HL-60/S4 treated with retinoic acid at 250 ng/mL for 4 days and 3 days (cell line): ENCODE results near the gene ILK.

Experiments used
- in situ Hi-C: fragments of 300-500 bp; cut with MboI; formaldehyde crosslinking; loops from 2 replicates; pipeline ENCODE4 v1.7.0; 2022; ENCODE audit warnings: low sequenced_read_pairs

ILK gene

GRCh38 chr11:6619004-6619745 is 15.6 kb downstream of the ILK start, which contains the start of gene TPP1:
Gene TPP1 (minus strand): TSS chr11:6619422. CDS start chr11:6619400, 22 bp downstream.
- in situ Hi-C loops = no loop called here

GRCh38 chr11:6620636-6621035 is 17.1 kb downstream of the ILK start:
- in situ Hi-C loops = no loop called here

- in situ Hi-C loops = no loop called here
Observed at GRCh38 chr11:6621711-6622211, 18.2 kb downstream of the ILK start.

DNA sequence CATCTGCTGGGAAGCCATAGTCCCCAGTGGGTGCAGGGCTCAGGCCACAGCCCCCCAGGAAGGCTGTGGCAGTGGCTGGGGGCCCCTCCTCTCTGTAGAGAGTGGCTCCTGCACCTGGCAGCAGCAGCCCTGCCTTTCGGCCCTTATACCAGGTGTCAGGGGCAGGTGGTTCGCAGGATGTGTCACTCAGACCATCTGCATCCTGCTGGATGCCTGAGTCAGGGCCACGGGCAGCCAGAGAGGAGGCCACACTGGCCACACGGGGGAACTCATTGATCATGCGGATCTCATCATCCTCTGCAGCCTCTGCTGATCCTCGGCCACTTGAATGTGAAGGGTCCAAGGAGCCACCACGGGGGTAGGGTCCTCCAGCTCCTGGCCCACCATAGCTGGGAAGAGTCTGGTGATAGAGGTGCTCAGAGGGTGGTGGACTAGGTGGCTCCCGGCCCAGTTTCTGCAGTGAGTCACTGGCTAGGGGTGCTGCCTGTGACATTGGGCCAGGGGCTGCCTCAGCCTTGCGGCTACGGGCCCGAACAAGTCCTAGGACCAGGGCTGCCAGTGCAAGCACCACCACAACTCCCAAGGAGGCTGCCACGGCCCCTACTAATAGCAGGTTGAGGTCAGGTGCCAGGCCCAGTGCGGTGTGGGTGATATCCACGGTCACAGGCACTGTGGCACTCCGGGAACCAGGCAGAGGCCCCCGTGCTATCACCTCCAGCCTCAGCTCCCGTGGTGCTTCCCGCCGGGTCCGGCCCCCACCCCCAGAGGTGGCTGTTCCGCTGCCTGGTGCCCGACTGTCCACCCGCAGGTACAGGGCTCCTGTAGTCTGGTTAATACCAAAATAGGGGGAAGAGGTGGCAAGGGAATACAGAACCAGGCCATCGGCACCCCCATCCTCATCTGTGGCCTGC is 18.9 kb downstream of the ILK start:
- in situ Hi-C loops = no loop called here

DNA sequence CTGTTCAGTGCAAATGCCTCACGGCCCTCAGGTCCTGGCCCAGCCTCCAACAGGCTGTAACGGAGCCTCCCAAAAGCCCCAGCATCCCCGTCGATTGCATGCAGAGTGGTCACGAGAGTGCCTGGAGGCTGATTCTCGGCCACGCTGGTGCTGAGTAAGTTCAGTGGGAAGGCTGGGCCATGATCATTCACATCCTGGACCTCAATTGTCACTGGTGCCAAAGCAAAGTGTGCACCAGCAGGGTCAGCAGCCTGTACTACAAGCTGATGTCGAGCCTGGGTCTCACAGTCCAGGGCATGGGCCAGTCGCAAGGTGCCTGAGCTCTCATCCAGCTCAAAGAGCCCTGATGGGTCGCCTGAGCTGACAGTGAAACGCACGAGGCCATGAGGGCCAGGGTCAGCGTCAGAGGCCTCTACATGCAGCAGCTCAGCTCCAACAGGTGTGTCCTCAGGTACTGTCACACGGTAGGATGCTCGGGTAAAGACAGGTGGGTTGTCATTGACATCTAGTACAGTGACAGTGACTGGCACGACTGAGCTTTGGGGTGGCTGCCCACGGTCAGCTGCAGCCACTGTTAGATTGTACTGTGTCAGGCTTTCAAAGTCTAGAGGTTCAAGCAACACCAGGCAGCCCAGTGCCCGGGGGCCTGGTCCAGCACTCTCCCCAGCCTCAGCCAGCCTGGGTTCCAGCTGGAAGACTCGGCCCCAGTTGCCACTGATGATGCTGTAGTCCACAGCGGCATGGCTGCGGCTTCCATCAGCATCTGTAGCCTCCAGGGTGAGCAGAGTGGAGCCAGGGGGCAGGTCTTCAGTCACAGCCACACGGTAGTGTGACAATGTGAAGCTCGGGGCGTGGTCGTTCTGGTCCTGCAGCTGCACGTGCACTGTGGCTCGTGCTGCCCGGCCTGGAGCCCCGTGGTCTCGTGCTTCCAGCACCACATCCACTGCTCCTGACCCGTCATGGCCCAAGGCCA is 20.1 kb downstream of the ILK start:
- in situ Hi-C loops = no loop called here

- in situ Hi-C loops = no loop called here
Observed at GRCh38 chr11:6625156-6625831, 21.7 kb downstream of the ILK start.

- in situ Hi-C loops = no loop called here
Observed at GRCh38 chr11:6625832-6626420, 22.4 kb downstream of the ILK start.

GRCh38 chr11:6626971-6627761 is 23.6 kb downstream of the ILK start:
- in situ Hi-C loops = no loop called here

GRCh38 chr11:6627762-6628241 is 24.2 kb downstream of the ILK start:
- in situ Hi-C loops = no loop called here

GRCh38 chr11:6628526-6628925 is 25.0 kb downstream of the ILK start:
- in situ Hi-C loops = no loop called here

DNA sequence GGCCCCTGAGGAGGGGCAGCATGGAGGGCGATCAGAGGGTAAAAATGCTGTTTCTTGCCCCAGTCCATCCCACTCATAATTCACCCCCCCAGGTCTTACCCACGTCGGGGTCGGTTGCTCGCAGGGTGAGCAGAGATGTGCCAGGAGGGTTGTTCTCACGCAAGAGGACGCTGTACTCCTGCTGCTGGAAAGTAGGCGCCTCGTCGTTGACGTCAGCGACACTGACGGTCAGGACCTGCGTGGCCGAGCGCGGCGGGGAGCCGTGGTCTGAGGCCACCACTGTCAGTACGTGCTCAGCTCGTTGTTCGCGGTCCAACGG is 26.0 kb downstream of the ILK start:
- in situ Hi-C loops = no loop called here

DNA sequence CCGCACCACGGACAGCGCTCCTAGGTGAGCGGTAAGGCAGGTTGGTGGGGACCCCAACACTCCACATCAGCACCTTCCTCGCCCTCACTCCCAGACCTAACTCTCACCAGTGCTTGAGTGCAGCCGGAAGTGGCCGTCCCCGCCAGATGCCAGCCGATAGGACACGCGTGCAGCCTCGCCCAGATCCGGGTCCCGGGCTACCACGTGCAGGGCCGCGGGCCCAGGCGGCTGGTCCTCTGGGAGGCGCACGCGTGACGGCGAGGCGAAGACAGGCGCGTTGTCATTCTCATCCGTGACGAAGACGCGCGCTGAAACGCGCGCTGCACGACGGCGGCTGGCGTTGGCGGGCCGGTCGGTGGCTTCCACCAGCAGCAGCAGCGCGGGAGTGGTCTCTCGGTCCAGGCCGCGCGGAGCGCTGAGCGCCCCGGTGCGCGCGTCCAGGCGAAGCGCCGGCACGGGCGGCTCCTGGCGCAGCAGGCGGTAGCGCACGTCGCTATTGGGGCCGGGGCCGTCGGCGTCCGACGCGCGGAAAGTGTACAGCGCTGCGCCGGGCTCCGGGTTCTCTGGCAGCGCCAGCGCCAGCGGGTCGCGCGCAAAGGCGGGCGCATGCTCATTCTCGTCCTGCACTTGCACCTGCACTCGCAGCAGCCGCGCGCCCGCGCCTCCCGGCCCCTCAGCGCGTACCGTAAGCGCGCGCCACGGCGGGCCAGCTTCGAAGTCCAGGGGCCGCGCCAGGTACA is 26.5 kb downstream of the ILK start:
- in situ Hi-C loops = no loop called here

DNA sequence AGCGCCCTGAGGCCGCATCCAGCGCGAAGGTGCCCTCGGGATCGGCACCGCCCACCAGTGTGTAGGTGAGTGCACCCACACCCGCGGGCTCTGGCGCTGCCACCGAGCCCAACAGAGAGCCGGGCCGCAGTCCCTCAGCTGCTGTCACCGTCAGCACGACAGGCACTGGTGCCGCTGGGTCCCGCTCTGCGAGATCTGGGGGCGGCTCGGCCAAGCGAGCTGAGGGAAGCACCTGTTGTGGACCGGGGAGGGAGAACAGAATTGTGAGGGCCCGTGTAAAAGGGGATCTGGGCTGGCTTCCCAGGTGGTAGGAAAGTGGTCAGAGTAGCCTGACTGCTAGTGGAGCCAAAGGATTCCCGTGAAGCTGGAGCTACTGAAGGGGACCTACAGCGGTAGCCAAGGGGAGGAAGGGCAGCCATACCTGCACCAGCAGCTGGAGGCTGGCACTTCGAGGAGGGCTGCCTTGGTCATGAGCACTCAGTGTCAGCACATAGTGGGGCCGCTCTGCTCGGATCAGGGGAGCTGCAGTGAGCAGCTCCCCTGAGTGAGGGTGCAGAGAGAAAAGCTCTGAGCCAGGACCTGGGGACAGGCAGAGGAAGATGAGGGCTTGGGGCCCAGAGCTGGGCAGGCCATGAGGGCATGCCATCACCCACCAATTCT is 27.2 kb downstream of the ILK start:
- in situ Hi-C loops = no loop called here

GRCh38 chr11:6631361-6631890 is 27.9 kb downstream of the ILK start:
- in situ Hi-C loops = no loop called here

- in situ Hi-C loops = no loop called here
Observed at GRCh38 chr11:6632116-6633073, 28.8 kb downstream of the ILK start.
